Nephron (organoid): Measurements from ENCODE around the gene IMPG1.

Experiments
- H3K27ac Mint-ChIP-seq, 3 experiments: 2 replicates each; pipeline ENCODE4 v1.8.0; 2020; ENCODE audit warnings: mixed read lengths in 3 of 3, mild to moderate bottlenecking in 2 of 3, moderate library complexity in 1 of 3
- H3K27me3 Mint-ChIP-seq: 2 replicates; pipeline ENCODE4 v1.8.0; 2021; ENCODE audit warnings: low read depth, mild to moderate bottlenecking, moderate library complexity, mixed read lengths
- H3K36me3 Mint-ChIP-seq: 2 replicates; pipeline ENCODE4 v1.8.0; 2020; ENCODE audit warnings: low read depth, mixed read lengths
- H3K4me1 Mint-ChIP-seq: 2 replicates; pipeline ENCODE4 v1.8.0; 2020; ENCODE audit warnings: mixed read lengths
- H3K4me3 Mint-ChIP-seq, 3 experiments: 2 replicates each; pipeline ENCODE4 v1.8.0; 2020; ENCODE audit warnings: mild to moderate bottlenecking in 3 of 3, mixed read lengths in 3 of 3, moderate library complexity in 2 of 3
- H3K9me3 Mint-ChIP-seq: 2 replicates; pipeline ENCODE4 v1.8.0; 2020; ENCODE audit warnings: mixed read lengths
- TF ChIP-seq, protein P1 (sequence below), 3 experiments: fragments of 200-600 bp; sonication (generic); IDR thresholded peaks; one replicate each; pipeline ENCODE4 v1.5.0; 2021; ENCODE audit warnings: antibody characterized with exemption in 3 of 3; ENCODE audit not compliant: unreplicated experiment in 3 of 3

IMPG1 gene

DNA sequence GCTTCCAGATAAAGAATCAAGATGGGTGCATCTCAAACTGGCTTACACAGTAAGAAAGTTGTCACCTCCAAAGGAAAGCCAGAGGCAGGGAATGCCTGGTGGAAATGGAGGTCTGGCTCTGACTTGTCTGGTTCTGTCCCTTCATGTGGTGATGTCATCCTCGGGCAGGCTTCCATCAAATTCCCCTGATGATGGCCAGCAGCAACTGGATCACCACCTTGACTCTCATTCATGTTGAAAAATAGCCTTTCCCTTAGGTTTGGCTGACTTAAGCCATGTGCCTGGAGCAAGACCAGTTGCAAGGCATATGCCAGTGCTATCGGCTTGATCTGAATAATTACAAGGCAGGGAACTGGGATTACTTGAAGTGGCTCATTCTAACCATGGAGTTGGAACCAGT lies 28.8 kb downstream of the IMPG1 start:
- Mint-ChIP-seq H3K27me3 (no peaks in the 10 kb centered on the region), H3K36me3 (no peaks in the 10 kb centered on the region), H3K4me1 (no peaks in the 10 kb centered on the region), H3K9me3 (no peaks in the 10 kb centered on the region), H3K4me3 (no peak overlapping the region), H3K27ac (no peak overlapping the region)
- TF ChIP-seq, protein P1, sequence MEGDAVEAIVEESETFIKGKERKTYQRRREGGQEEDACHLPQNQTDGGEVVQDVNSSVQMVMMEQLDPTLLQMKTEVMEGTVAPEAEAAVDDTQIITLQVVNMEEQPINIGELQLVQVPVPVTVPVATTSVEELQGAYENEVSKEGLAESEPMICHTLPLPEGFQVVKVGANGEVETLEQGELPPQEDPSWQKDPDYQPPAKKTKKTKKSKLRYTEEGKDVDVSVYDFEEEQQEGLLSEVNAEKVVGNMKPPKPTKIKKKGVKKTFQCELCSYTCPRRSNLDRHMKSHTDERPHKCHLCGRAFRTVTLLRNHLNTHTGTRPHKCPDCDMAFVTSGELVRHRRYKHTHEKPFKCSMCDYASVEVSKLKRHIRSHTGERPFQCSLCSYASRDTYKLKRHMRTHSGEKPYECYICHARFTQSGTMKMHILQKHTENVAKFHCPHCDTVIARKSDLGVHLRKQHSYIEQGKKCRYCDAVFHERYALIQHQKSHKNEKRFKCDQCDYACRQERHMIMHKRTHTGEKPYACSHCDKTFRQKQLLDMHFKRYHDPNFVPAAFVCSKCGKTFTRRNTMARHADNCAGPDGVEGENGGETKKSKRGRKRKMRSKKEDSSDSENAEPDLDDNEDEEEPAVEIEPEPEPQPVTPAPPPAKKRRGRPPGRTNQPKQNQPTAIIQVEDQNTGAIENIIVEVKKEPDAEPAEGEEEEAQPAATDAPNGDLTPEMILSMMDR (IDR thresholded peaks at IDR 0.05; ENCODE audit: unreplicated experiment in 3 of 3), result no peak

DNA sequence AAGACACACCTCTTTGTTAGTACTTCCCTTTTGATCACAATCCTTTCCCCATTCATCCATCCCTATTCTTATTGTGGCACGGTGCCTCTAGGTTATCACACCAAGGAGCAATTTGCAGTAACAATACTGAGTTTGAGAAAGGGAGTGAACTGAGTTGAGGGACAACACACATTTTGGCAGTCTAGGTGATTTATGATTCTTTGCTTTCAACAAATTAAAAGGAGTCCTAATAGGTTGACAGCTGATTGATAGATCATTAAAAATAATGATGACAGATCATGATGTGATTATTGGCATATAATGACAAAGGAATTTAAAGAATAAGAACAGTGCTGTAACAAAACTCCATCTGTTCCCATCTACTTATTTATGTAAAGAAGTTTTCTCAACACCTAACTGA lies 36.7 kb downstream of the IMPG1 start:
- no peaks in the 10 kb centered on the region for H3K36me3 Mint-ChIP-seq
- no peak overlapping the region for H3K4me3 Mint-ChIP-seq
- H3K4me1 Mint-ChIP-seq, result no peaks in the 10 kb centered on the region
- no peaks in the 10 kb centered on the region for H3K27me3 Mint-ChIP-seq
- TF ChIP-seq, protein P1 (IDR thresholded peaks at IDR 0.05; ENCODE audit: unreplicated experiment in 3 of 3), result no peak
- no peak overlapping the region for H3K27ac Mint-ChIP-seq
- peaks cover 2% of the 10 kb centered on the region for H3K9me3 Mint-ChIP-seq

DNA sequence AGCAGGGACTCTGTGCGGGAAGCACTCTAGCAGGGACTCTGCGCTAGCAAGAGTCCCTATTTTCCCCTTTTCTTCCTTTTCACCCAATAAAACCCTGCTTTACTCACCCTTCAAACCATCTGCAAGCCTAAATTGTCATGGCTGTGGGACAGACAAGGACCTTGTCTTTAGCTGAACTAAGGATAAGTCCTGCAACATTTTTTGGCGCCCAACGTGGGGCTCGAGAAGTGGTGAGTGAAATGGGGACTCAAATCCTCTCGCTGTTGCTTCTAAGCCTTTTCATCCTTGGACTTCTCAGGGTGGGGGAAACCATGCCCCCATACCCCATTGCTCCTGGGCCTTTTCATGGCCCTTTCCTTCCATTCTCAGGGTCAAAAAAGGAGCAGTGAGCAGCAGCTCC lies 46.4 kb downstream of the IMPG1 start:
- H3K27me3 Mint-ChIP-seq, result no peaks in the 10 kb centered on the region
- H3K27ac Mint-ChIP-seq, result no peak overlapping the region
- H3K9me3 Mint-ChIP-seq, result peaks cover 43% of the 10 kb centered on the region
- no peak overlapping the region for H3K4me3 Mint-ChIP-seq
- TF ChIP-seq, protein P1 (IDR thresholded peaks at IDR 0.05; ENCODE audit: unreplicated experiment in 3 of 3), result no peak
- H3K4me1 Mint-ChIP-seq, result no peaks in the 10 kb centered on the region
- H3K36me3 Mint-ChIP-seq, result peaks cover 13% of the 10 kb centered on the region

DNA sequence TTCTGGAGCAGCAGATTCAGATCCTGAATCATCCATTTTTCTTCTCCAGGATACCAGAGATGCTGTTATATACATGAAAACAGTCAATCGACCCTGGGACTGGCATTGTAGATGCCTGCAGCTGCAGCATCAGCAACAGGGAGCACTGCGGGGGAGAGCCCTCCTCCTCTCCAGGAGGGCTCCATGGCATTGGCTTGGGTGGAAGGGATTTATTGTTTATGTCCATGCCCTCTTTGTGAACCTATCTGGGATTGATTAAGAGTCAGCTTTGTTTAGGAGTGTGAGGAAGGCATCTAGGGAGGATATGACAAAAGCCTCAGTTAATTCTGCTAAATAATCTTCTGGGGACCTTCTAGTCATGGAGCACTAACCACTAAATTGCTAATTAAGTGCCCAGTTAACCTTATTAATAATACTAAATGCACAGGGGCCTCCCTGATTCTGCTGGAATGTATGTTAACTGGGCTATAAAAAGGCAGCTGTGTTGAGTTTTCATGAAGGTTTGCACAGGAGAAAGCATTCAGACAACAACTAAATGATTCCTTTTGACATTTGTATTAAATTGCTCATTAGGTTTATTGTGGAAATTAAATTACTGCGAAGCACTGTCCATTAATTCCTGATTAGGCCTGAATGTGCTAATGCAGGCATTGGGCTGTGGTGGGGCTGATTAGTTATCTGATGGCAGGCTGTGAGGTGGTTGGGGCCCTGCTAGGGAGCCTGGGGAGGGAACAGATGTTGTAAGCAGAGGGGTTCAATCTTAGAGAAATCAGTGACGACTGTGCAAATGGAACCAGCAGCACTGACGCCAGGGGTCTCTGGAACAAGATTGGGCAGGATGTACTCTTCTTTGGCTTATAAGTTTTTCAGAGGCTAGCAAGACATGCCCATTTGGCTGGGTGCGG lies 57.6 kb downstream of the IMPG1 start:
- Mint-ChIP-seq H3K36me3 (peaks cover 3% of the 10 kb centered on the region), H3K27ac (peak overlapping the region; percentile 27 to 91 (median 79)), H3K4me3 (peak overlapping the region in 1 of 3 experiments; percentile 26), H3K4me1 (peaks cover 10% of the 10 kb centered on the region), H3K9me3 (peaks cover 15% of the 10 kb centered on the region), H3K27me3 (peaks cover 4% of the 10 kb centered on the region)
- TF ChIP-seq, protein P1 (IDR thresholded peaks at IDR 0.05; ENCODE audit: unreplicated experiment in 3 of 3), result no peak

DNA sequence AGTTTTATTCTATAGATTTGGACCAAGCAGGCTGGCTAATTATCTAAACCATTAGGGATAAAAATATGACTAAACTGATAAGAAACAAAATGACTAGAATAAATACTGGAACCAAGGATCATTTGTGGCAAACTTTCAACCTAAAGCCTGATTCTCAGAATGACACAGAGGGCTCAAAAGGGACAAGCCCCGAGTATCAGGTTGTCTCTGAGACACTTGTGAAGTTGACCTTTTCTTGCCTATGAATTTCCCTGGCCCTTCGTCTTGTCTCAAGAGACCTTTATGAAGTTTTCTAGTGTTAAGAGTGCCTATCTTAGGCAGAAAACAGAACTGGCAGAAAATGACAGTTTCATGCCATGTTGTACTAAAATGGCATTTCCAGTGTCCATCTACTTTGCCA lies 68.3 kb downstream of the IMPG1 start:
- Mint-ChIP-seq H3K4me3 (no peak overlapping the region), H3K4me1 (no peaks in the 10 kb centered on the region), H3K27me3 (no peaks in the 10 kb centered on the region), H3K27ac (no peak overlapping the region), H3K36me3 (no peaks in the 10 kb centered on the region), H3K9me3 (no peaks in the 10 kb centered on the region)
- TF ChIP-seq, protein P1 (IDR thresholded peaks at IDR 0.05; ENCODE audit: unreplicated experiment in 3 of 3), result no peak

DNA sequence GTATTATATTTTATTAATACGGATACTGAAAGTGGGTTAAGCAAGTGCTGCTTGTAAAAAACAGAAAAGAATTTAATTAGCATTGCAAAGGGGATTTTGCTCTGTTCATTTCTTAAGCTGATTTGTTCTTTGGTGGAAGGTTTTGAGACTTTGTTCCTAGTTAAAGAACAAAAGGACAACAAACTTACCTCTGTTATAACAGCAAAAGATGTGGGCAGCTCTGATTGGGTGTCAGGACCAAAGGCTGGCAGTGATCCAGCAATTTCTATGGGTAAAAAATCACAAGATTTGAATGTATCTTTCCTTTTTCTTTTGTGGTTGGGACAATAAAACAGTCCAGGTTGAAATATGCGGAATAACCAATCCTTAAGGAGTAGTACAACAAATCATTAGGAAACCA lies 68.8 kb downstream of the IMPG1 start:
- Mint-ChIP-seq H3K9me3 (no peaks in the 10 kb centered on the region), H3K4me3 (no peak overlapping the region), H3K27ac (no peak overlapping the region), H3K27me3 (no peaks in the 10 kb centered on the region), H3K36me3 (no peaks in the 10 kb centered on the region), H3K4me1 (peaks cover under 1% of the 10 kb centered on the region)
- TF ChIP-seq, protein P1 (IDR thresholded peaks at IDR 0.05; ENCODE audit: unreplicated experiment in 3 of 3), result no peak
